Adrenal gland (tissue), 5 donors: Measurements from ENCODE around the gene DHDDS.
"Not testable (repeated sequence)": the region's sequence is repeated elsewhere in the genome, so short reads cannot be mapped to it uniquely, and the experiment has no call there.

ENCODE experiments used
- POLR2A ChIP-seq, 2 donors: fragments of 450-650 bp; IDR thresholded peaks; one replicate each; pipeline ENCODE4 v1.6.1; 2017; ENCODE audit warnings: antibody characterized with exemption in 2 of 2, mild to moderate bottlenecking in 2 of 2, moderate library complexity in 1 of 2
- TF ChIP-seq, protein P1 (sequence below), 6 experiments: fragments of 450-650 bp in 4 of 6; fragments of 200-600 bp in 2 of 6; sonication (generic) in 1 of 6; IDR thresholded peaks; 1 replicate in 5 of 6; 2 replicates in 1 of 6; pipeline versions ENCODE4 v1.5.1 to v1.8.0; 2016 to 2021; ENCODE audit warnings: antibody characterized with exemption in 6 of 6, mild to moderate bottlenecking in 2 of 6, moderate library complexity in 1 of 6
- donor health status: DM: no; HTN: no; CAD: no.

DNA sequence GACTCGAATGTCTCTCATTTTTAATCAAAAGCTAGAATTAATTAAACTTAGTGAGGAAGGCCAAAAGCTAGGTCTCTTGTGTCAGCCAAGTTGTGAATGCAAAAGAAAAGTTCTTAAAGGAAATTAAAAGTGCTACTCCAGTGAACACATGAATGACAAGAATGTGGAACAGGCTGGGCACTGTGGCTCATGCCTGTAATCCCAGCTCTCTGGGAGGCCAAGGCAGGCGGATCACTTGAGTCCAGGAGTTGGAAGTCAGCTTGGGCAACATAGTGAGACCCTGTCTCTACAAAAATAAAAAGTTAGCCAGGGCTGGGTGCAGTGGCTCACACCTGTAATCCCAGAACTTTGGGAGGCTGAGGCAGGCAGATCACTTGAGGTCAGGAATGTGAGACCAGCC, 78.6 kb downstream of the DHDDS start:
- TF ChIP-seq, protein P1, sequence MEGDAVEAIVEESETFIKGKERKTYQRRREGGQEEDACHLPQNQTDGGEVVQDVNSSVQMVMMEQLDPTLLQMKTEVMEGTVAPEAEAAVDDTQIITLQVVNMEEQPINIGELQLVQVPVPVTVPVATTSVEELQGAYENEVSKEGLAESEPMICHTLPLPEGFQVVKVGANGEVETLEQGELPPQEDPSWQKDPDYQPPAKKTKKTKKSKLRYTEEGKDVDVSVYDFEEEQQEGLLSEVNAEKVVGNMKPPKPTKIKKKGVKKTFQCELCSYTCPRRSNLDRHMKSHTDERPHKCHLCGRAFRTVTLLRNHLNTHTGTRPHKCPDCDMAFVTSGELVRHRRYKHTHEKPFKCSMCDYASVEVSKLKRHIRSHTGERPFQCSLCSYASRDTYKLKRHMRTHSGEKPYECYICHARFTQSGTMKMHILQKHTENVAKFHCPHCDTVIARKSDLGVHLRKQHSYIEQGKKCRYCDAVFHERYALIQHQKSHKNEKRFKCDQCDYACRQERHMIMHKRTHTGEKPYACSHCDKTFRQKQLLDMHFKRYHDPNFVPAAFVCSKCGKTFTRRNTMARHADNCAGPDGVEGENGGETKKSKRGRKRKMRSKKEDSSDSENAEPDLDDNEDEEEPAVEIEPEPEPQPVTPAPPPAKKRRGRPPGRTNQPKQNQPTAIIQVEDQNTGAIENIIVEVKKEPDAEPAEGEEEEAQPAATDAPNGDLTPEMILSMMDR (IDR thresholded peaks at IDR 0.05), result not testable (repeated sequence)
- TF ChIP-seq POLR2A (IDR thresholded peaks at IDR 0.05), result not testable (repeated sequence)
